Bronchial epithelial cell (primary cell): ENCODE results near the gene C1orf116. TPM values are rescaled to one million over a fixed set of nuclear protein-coding genes. Genes with fewer than 3 reads are reported as not detected.
A peak's percentile ranks its signal among the peaks of the same experiment; 100 is the strongest.

Experiments
- DNase-seq: peaks from one replicate; pipeline ENCODE4 v3.0.0-alpha.2; 2010; ENCODE audit warnings: low read depth
- FAIRE-seq: peaks from 2 replicates; lab custom pipeline; 2011; peaks lifted over from hg19 to GRCh38; lab: Jason Lieb, UNC
- H3K27me3 ChIP-seq: 2 replicates; pipeline ENCODE4 v1.5.1; 2011; ENCODE audit warnings: low read length; ENCODE audit not compliant: control insufficient read depth, insufficient read depth
- H3K36me3 ChIP-seq: 2 replicates; pipeline ENCODE4 v1.5.1; 2011; ENCODE audit warnings: low read length; ENCODE audit not compliant: control insufficient read depth, insufficient read depth
- H3K4me3 ChIP-seq: 2 replicates; pipeline ENCODE4 v1.5.1; 2011; ENCODE audit warnings: mild to moderate bottlenecking, low read depth, low read length, control low read depth
- total RNA-seq: library from RNA; depleted of rRNA; stranded (reverse); fragments of >200 nt; gene quantifications from 2 replicates; pipeline ENCODE4 v1.2.1, GENCODE V29; 2014
- TF ChIP-seq, protein P1 (sequence below): IDR thresholded peaks from 2 replicates; pipeline ENCODE4 v1.5.1; 2011; ENCODE audit warnings: mild to moderate bottlenecking, moderate library complexity, low read length, control low read depth, inconsistent platforms; ENCODE audit not compliant: insufficient read depth, severe bottlenecking

The C1orf116 gene
- total RNA-seq, 1 donor from 2014 or later: 20.0 TPM

DNA sequence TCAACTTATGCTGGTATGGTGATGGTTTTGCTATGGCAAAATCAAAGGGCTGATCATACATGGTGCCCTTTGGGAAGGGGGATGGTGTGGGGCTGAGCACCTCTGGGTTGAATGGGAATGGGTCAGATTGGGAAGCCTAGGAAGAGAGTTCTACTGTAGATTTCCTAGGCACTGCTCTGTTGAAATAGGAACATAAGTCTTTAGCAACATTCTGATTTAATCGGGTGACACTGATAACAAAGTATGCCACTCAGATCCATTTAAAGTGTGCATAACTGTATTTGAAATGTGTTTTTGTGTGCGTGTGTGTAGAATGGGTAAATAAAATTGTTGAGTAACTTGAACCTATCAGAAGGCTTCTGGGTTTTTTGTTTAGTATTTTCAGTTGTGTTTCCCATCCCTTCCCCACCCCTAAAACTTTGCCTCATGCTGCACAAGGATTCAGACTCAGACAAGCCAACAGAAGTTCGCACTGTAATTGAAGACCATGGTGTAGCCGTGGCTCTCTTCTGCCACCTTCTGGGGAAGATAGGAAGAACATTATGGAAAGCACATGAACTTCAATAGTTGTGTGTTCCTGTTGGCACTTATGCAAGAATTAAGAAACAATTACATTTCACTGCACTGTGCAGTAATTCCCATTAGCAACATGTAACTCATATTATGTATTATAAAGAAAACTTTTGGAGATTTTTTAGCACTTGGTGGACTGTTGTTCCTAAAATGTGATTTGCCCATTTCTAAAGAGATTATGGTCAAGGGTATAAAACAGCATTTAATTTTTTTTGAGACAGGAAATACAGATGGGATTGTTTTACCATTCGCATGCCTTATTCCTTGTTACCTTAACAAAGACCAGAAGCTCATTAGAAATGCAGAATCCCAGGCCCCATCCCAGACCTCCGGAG is 45.2 kb upstream of the C1orf116 start:
- TF ChIP-seq, protein P1, sequence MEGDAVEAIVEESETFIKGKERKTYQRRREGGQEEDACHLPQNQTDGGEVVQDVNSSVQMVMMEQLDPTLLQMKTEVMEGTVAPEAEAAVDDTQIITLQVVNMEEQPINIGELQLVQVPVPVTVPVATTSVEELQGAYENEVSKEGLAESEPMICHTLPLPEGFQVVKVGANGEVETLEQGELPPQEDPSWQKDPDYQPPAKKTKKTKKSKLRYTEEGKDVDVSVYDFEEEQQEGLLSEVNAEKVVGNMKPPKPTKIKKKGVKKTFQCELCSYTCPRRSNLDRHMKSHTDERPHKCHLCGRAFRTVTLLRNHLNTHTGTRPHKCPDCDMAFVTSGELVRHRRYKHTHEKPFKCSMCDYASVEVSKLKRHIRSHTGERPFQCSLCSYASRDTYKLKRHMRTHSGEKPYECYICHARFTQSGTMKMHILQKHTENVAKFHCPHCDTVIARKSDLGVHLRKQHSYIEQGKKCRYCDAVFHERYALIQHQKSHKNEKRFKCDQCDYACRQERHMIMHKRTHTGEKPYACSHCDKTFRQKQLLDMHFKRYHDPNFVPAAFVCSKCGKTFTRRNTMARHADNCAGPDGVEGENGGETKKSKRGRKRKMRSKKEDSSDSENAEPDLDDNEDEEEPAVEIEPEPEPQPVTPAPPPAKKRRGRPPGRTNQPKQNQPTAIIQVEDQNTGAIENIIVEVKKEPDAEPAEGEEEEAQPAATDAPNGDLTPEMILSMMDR: peak; percentile 83
- Histone ChIP-seq H3K36me3 (no peaks in the 10 kb centered on the region), H3K4me3 (no peak overlapping the region), H3K27me3 (no peaks in the 10 kb centered on the region)
- DNase-seq (peak; percentile 84), FAIRE-seq (no peak)

DNA sequence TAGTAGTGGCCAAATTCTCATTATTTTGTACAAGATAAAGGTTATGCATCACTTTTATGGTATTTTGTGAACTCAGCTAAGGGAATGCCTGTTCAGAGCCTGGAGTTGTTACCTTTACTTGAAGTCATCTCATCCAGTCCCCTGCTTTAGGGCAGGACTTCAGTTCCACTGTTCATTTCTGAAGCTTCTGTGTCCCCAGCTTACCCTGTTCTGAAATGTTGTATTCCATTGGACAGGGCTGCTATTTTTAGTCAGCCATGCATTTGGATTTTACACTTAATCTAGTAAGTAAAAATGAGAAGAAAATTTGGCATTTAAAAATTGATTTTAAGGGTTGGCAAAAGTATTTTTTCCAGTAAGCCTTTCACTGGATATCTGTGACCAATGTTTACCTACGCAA is 44.5 kb upstream of the C1orf116 start:
- TF ChIP-seq, protein P1: no peak
- Histone ChIP-seq H3K4me3 (no peak overlapping the region), H3K27me3 (no peaks in the 10 kb centered on the region), H3K36me3 (no peaks in the 10 kb centered on the region)
- FAIRE-seq: no peak
- DNase-seq: no peak

DNA sequence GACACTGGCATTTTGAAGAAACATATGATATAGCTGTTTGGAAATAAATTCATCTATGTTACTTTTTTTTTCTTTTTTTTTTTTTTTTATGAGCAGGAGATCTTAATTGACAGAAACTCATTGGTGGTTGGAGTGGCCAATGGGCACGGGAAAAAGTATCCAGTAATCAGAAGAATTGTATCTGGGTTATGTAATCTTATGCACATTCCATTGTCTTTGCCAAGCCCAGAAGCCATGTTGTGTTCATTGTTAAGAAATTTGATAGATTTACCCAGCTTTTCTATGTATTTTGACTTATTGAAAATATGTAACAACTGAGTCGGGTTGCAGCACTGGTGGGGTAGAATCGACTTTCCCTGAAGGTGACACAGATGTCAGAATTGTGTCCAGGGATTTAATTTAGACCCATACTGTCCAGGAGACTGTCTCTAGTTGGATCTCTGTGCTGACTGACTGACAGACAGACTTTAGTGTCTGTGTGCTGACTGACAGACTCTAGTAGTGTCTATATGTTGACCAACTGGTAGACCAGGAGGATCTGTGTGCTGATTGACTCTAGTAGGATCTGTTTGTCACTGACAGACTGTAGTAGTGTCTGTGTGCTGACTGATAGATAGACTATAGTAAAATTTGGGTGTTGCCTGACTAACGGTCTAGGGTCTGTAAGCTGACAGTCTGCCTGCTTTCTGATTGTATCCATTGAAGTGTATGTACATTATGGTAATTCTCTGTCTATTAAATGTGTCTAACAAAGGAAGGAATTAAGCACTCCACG is 43.8 kb upstream of the C1orf116 start:
- H3K27me3 ChIP-seq: no peaks in the 10 kb centered on the region
- TF ChIP-seq, protein P1: no peak
- FAIRE-seq: no peak
- DNase-seq: peak; percentile 12
- H3K4me3 ChIP-seq: no peak overlapping the region
- no peaks in the 10 kb centered on the region for H3K36me3 ChIP-seq

GRCh38 chr1:207073906-207074820 is 41.6 kb upstream of the C1orf116 start:
- H3K36me3 ChIP-seq: peaks cover 3% of the 10 kb centered on the region
- DNase-seq: peak; percentile 99
- H3K27me3 ChIP-seq: no peaks in the 10 kb centered on the region
- no peak overlapping the region for H3K4me3 ChIP-seq
- TF ChIP-seq, protein P1: no peak
- no peak for FAIRE-seq

DNA sequence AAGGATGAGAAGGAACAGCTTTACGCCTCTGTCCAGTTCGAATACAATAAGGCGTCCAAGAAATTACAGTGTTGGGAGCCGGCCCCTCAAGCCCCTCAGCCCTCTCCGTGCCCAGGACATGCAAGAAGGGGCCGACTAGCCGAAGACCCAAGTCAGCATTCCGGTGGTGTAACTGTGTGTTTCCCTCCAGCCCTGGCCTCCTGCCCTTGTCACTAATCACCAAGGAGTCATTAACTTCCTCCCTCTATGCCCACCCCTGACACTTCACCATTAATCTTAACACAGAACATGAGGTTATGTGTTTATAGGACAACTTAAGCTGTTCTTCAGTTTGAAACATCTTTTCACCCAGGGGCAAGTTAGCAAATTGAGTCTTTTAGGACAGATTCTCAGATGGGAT is 39.7 kb upstream of the C1orf116 start:
- H3K4me3 ChIP-seq: no peak overlapping the region
- FAIRE-seq (no peak), DNase-seq (no peak)
- TF ChIP-seq, protein P1: no peak
- H3K27me3 ChIP-seq: no peaks in the 10 kb centered on the region
- H3K36me3 ChIP-seq: peaks cover 6% of the 10 kb centered on the region
